Lung (tissue), 12 donors: Measurements from ENCODE around the gene PTPRE. TPM values are rescaled to one million over a fixed set of nuclear protein-coding genes. Genes with fewer than 3 reads are reported as not detected.

ENCODE experiments used
- ATAC-seq: fragments of 200-7000 bp; cut with Tn5 transposase; one replicate; pipeline ENCODE4 v1.9.1; 2020; ENCODE audit warnings: moderate number of reproducible peaks; ENCODE audit not compliant: insufficient read depth, low FRiP score
- DNase-seq, 3 donors: peaks; one replicate each; pipeline ENCODE4 v3.0.0-alpha.2; 2013 to 2017
- H3K27ac ChIP-seq, 2 donors: one replicate each; pipeline ENCODE4 v1.5.1; 2013; ENCODE audit warnings: mild to moderate bottlenecking in 2 of 2, moderate library complexity in 2 of 2, control low read depth in 1 of 2, inconsistent platforms in 1 of 2, low read depth in 1 of 2, low read length in 1 of 2
- H3K27me3 ChIP-seq, 3 donors: one replicate each; pipeline ENCODE4 v1.5.1; 2013; ENCODE audit warnings: low read length in 2 of 3; ENCODE audit not compliant: control insufficient read depth in 3 of 3, insufficient read depth in 3 of 3
- H3K36me3 ChIP-seq, 4 donors: one replicate each; pipeline ENCODE4 v1.5.1; 2013; ENCODE audit warnings: low read length in 4 of 4, mild to moderate bottlenecking in 1 of 4, moderate library complexity in 1 of 4; ENCODE audit not compliant: control insufficient read depth in 4 of 4, insufficient read depth in 4 of 4
- H3K4me1 ChIP-seq, 5 donors: one replicate each; pipeline ENCODE4 v1.5.1; 2013; ENCODE audit warnings: low read length in 5 of 5, mild to moderate bottlenecking in 2 of 5, moderate library complexity in 1 of 5; ENCODE audit not compliant: control insufficient read depth in 5 of 5, insufficient read depth in 5 of 5
- H3K4me3 ChIP-seq: one replicate; pipeline ENCODE4 v1.5.1; 2013; ENCODE audit warnings: mild to moderate bottlenecking, control low read depth, moderate library complexity
- H3K9ac ChIP-seq, 2 donors: one replicate each; pipeline ENCODE4 v1.5.1; 2013; ENCODE audit warnings: low read length in 2 of 2, control low read depth in 1 of 2; ENCODE audit not compliant: insufficient read depth in 1 of 2
- H3K9me3 ChIP-seq, 4 donors: one replicate each; pipeline ENCODE4 v1.5.1; 2013; ENCODE audit warnings: low read length in 3 of 4, mild to moderate bottlenecking in 1 of 4, moderate library complexity in 1 of 4; ENCODE audit not compliant: control insufficient read depth in 4 of 4, insufficient read depth in 3 of 4
- WGBS, 2 donors: extraction: QIAGEN DNeasy Blood & Tissue Kit; methylation state at CpG; one replicate each; pipeline ENCODE4 v1.1.7; 2013; 5-methylcytosine and 5-hydroxymethylcytosine counted together
- polyA plus RNA-seq, 2 donors: library from polyadenylated mRNA; stranded (reverse); fragments of 200-250 nt; gene quantifications; one replicate each; pipeline ENCODE4 v1.2.1, GENCODE V29; 2013
- total RNA-seq, 2 donors: library from RNA; depleted of rRNA in 1 of 2; stranded (reverse); fragments of >200 nt in 1 of 2; gene quantifications; one replicate each; pipeline ENCODE4 v1.2.1, GENCODE V29; 2014 to 2021
- TF ChIP-seq, protein P1 (sequence below): IDR thresholded peaks from 2 replicates; pipeline ENCODE4 v1.5.1; 2012; ENCODE audit warnings: mild to moderate bottlenecking; ENCODE audit errors: control extremely low read depth, extremely low read depth
- donor health status: control.
- donor health status: control.
- donor health status: Bipolar disorder and iron deficiency.
- donor health status: healthy.
- donor health status: DM: yes; HTN: yes; CAD: no.

PTPRE gene
- total and polyA plus RNA-seq, 4 donors: 15.5 to 68.7 (median 36.5) TPM

- Histone ChIP-seq H3K4me3 (no peak overlapping the region), H3K4me1 (no peaks in the 10 kb centered on the region), H3K9me3 (peaks cover 0 to 6% (median 0%) of the 10 kb centered on the region in 4 donors), H3K36me3 (peaks cover 0 to 53% (median 16%) of the 10 kb centered on the region in 4 donors), H3K27ac (no peak overlapping the region), H3K27me3 (no peaks in the 10 kb centered on the region), H3K9ac (no peak overlapping the region)
- WGBS, 2 donors: 81 to 91% methylated on average over 9 of the region's 9 CpGs
- DNase-seq (no peak), ATAC-seq (no peak)
- TF ChIP-seq, protein P1, sequence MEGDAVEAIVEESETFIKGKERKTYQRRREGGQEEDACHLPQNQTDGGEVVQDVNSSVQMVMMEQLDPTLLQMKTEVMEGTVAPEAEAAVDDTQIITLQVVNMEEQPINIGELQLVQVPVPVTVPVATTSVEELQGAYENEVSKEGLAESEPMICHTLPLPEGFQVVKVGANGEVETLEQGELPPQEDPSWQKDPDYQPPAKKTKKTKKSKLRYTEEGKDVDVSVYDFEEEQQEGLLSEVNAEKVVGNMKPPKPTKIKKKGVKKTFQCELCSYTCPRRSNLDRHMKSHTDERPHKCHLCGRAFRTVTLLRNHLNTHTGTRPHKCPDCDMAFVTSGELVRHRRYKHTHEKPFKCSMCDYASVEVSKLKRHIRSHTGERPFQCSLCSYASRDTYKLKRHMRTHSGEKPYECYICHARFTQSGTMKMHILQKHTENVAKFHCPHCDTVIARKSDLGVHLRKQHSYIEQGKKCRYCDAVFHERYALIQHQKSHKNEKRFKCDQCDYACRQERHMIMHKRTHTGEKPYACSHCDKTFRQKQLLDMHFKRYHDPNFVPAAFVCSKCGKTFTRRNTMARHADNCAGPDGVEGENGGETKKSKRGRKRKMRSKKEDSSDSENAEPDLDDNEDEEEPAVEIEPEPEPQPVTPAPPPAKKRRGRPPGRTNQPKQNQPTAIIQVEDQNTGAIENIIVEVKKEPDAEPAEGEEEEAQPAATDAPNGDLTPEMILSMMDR: no peak
Measured at GRCh38 chr10:128071417-128071782, 164.5 kb downstream of the PTPRE start.

GRCh38 chr10:128072046-128072445 is 165.1 kb downstream of the PTPRE start:
- no peaks in the 10 kb centered on the region for H3K4me1 ChIP-seq
- DNase-seq (no peak), ATAC-seq (no peak)
- peaks cover 0 to 55% (median 15%) of the 10 kb centered on the region in 4 donors for H3K36me3 ChIP-seq
- no peaks in the 10 kb centered on the region for H3K27me3 ChIP-seq
- 78 to 85% methylated on average over 6 of the region's 6 CpGs for WGBS, 2 donors
- H3K9ac ChIP-seq: no peak overlapping the region
- TF ChIP-seq, protein P1: no peak
- H3K4me3 ChIP-seq: no peak overlapping the region
- H3K27ac ChIP-seq: no peak overlapping the region
- peaks cover 0 to 2% (median 0%) of the 10 kb centered on the region in 4 donors for H3K9me3 ChIP-seq

GRCh38 chr10:128072941-128073645 is 166.2 kb downstream of the PTPRE start:
- TF ChIP-seq, protein P1: no peak
- no peak overlapping the region for H3K9ac ChIP-seq
- 88 to 94% methylated on average over 14 of the region's 14 CpGs for WGBS, 2 donors
- ATAC-seq (no peak), DNase-seq (no peak)
- no peaks in the 10 kb centered on the region for H3K27me3 ChIP-seq
- no peak overlapping the region for H3K27ac ChIP-seq
- no peak overlapping the region for H3K4me3 ChIP-seq
- H3K9me3 ChIP-seq: no peaks in the 10 kb centered on the region
- peaks cover 0 to 55% (median 17%) of the 10 kb centered on the region in 4 donors for H3K36me3 ChIP-seq
- no peaks in the 10 kb centered on the region for H3K4me1 ChIP-seq
